Fibroblast of mammary gland (primary cell): ENCODE measurements around the gene MAPK14.

Experiments used
- DNase-seq: peaks from one replicate; pipeline ENCODE4 v3.0.0-alpha.2; 2010; ENCODE audit warnings: low read depth
- H3K4me3 ChIP-seq: 2 replicates; pipeline ENCODE4 v1.5.1; 2011; ENCODE audit warnings: low read depth, mild to moderate bottlenecking, low read length, moderate library complexity; ENCODE audit not compliant: control insufficient read depth
- TF ChIP-seq, protein P1 (sequence below): conservative IDR thresholded peaks from 2 replicates; pipeline ENCODE4 v1.5.1; 2011; ENCODE audit warnings: low read depth, low read length, inconsistent platforms; ENCODE audit not compliant: control insufficient read depth, insufficient read depth

MAPK14 gene

DNA sequence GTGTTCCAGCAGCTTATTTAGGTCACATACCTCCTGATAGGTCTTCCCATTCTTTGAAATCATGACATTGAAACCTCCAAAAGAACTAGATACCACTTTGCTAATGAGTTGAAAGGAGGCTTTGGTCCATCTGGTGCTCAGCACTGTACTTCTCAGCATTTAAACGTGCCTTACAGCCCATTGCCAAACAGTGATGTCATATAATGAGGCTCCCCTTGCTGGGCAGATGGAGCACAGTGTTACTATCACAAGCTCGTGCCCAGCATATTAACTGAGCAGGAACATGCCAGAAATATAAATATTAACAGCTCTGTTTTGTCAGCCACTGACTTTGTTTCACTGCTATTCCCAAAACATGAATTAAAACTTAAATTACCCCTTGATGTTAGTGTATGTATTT, 77.2 kb downstream of the MAPK14 start:
- TF ChIP-seq, protein P1, sequence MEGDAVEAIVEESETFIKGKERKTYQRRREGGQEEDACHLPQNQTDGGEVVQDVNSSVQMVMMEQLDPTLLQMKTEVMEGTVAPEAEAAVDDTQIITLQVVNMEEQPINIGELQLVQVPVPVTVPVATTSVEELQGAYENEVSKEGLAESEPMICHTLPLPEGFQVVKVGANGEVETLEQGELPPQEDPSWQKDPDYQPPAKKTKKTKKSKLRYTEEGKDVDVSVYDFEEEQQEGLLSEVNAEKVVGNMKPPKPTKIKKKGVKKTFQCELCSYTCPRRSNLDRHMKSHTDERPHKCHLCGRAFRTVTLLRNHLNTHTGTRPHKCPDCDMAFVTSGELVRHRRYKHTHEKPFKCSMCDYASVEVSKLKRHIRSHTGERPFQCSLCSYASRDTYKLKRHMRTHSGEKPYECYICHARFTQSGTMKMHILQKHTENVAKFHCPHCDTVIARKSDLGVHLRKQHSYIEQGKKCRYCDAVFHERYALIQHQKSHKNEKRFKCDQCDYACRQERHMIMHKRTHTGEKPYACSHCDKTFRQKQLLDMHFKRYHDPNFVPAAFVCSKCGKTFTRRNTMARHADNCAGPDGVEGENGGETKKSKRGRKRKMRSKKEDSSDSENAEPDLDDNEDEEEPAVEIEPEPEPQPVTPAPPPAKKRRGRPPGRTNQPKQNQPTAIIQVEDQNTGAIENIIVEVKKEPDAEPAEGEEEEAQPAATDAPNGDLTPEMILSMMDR = no peak
- peak; percentile 38 for DNase-seq
- no peak overlapping the region for H3K4me3 ChIP-seq

DNA sequence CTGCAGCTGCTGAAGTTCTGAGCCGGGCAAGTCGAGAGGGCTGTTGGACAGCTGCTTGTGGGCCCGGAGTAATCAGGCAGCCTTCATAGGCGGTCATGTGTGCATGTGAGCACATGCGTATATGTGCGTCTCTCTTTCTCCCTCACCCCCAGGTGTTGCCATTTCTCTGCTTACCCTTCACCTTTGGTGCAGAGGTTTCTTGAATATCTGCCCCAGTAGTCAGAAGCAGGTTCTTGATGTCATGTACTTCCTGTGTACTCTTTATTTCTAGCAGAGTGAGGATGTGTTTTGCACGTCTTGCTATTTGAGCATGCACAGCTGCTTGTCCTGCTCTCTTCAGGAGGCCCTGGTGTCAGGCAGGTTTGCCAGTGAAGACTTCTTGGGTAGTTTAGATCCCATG, 81.5 kb downstream of the MAPK14 start:
- DNase-seq = no peak
- no peak overlapping the region for H3K4me3 ChIP-seq
- TF ChIP-seq, protein P1 = no peak

DNA sequence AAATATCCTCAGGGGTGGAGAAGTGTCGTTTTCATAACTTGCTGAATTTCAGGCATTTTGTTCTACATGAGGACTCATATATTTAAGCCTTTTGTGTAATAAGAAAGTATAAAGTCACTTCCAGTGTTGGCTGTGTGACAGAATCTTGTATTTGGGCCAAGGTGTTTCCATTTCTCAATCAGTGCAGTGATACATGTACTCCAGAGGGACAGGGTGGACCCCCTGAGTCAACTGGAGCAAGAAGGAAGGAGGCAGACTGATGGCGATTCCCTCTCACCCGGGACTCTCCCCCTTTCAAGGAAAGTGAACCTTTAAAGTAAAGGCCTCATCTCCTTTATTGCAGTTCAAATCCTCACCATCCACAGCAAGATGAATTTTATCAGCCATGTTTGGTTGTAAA, 82.4 kb downstream of the MAPK14 start:
- TF ChIP-seq, protein P1 = no peak
- H3K4me3 ChIP-seq = no peak overlapping the region
- peak; percentile 29 for DNase-seq

DNA sequence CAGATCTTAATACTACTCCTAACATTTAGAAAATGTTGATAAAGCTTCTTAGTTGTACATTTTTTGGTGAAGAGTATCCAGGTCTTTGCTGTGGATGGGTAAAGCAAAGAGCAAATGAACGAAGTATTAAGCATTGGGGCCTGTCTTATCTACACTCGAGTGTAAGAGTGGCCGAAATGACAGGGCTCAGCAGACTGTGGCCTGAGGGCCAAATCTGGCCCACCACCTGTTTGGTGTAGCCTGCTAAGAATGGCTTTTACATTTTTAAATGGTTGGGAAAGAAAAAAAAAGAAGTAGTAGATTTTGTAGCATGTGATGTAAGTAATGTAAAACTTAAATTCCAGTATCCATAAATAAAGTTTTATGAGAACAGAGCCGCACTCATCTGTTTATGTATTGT, 83.3 kb downstream of the MAPK14 start:
- H3K4me3 ChIP-seq = no peak overlapping the region
- TF ChIP-seq, protein P1 = no peak
- no peak for DNase-seq

DNA sequence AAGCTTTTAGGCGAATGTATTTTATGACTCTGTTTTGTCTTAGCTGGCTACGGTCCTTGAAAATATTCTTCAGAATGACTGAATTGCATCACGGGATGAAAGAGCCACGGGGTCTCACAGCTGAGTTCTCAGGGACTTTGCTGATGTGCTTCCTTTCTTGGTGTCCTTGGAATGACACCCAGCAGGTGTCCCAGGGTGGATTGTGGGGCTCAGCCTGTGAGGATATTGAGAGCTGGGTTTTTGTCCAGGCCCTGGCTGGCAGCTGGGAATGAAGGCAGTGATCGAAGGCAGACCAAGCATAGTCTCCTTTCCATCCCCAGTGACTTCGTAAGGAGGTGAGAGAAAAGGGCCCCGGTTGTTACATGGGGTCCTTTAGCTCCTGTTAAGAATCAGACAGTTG, 83.9 kb downstream of the MAPK14 start:
- H3K4me3 ChIP-seq = no peak overlapping the region
- no peak for DNase-seq
- TF ChIP-seq, protein P1 = no peak

DNA sequence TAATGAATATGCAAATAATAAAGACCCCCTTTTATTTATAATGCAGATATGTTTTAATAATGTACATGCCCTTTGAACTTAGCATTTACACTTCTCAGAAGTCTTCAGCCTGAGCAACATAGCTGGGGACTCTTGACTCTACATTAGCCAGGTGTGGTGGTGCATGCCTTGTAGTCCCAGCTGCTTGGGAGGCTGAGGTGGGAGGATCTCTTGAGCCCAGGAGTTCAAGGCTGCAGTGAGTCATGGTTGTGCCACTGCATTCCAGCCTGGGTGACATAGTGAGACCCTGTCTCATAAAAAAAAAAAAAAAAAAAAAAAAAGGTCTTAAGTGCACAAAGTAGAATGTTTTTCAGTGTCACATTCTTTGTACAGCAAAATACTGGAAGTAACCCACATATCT, 85.4 kb downstream of the MAPK14 start:
- TF ChIP-seq, protein P1 = no peak
- no peak for DNase-seq
- no peak overlapping the region for H3K4me3 ChIP-seq

DNA sequence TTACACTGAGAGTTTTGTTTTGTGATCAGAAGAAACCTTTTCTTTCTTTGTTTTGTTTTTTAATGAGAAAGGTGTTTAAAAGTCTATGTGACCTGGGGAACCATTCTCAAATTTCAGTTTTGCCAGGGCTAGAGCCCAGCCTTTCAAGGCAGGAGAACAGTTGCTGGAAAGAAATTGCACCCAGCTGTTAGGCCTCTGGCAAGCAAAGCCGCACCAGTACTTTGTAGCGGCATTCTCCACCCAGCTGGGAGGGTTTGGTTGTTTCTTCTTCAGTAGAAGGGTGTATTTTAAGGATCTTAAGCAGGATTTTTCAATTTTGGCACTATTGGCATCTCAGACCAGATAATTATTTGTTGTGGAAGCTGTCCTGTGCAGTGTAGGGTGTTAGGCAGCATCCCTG, 86.1 kb downstream of the MAPK14 start:
- TF ChIP-seq, protein P1 = no peak
- no peak overlapping the region for H3K4me3 ChIP-seq
- no peak for DNase-seq
